Globus pallidus (tissue), 1 donor: ENCODE measurements around the gene SDHAF1.
A peak's percentile ranks its signal among the peaks of the same experiment; 100 is the strongest.

ENCODE experiments used
- DNase-seq: peaks from one replicate; pipeline ENCODE4 v3.0.0-alpha.2; 2015; ENCODE audit warnings: low spot score

The SDHAF1 gene

DNA sequence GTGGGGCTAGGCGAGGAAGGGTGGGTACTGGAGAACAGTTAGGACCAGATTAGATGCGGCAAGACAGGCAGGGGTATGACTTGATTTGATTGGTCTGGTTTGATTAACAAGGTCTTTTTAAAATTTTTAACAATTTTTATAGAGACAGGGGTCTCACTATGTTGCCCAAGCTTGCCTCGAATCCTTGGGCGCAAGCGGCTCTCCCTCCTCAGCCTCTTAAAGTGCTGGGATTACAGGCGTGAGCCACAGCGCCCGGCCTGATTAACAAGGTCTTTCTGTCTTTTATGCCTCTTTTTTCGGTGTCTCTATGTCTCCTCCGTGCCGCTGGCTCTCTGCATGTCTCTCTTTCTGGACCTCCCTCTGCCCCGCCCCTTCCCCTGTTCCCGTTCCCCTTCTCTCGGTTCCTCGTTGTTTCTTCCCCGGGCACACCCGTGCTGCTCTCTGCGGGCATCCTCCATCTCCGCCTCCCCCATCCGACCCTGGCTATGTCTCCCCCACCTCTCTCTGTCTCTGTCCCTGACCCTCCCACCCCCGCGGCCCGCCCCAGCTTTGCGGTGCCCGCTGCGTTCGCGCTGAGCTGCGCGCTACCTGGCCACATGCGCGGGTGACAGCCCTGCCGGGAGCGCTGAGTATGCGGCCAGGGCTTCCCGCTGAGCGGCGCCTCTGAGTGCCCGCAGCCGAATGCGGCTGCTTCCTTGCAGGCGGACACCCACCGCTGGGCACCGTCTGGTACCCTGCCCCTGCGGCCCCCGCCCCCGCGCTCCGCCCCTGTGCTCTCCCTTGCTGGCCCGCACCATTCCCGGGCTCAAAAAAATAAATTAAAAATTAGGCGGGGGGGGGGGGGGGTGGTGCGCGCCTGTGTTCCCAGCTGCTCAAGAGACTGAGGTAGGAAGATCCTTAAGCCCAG, 8.1 kb upstream of the SDHAF1 start:
- no peak for DNase-seq

DNA sequence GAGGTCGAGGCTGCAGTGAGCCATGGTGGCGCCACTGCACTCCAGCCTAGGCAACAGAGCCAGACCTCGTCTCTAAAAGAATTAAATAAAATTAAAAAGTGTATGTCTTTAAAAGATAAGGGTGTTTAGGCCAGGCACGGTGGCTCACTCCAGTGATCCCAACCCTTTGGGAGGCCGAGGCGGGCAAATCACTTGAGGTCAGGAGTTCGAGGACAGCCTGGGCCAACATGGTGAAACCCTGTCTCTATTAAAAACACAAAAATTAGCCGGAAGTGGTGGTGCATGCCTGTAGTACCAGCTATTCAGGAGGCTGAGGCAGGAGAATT, 7.5 kb upstream of the SDHAF1 start:
- DNase-seq = no peak

DNA sequence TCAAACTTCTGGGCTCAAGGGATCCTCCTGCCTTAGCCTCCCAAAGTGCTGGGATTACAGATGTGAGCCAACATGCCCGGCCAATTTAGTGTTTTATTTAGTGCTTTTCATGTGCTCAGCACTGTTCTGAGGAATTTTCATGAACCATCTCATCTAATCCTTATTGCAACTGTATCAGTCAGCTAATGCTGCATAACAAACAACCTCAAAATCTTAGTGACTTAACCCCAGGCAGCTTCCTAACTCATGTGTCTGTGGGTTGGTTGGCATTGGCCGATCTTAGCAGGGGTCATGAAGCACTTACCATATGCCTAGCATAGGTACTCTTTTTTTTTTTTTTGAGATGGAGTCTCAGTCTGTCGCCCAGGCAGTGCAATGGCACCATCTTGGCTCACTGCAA, 6.2 kb upstream of the SDHAF1 start:
- DNase-seq = no peak

DNA sequence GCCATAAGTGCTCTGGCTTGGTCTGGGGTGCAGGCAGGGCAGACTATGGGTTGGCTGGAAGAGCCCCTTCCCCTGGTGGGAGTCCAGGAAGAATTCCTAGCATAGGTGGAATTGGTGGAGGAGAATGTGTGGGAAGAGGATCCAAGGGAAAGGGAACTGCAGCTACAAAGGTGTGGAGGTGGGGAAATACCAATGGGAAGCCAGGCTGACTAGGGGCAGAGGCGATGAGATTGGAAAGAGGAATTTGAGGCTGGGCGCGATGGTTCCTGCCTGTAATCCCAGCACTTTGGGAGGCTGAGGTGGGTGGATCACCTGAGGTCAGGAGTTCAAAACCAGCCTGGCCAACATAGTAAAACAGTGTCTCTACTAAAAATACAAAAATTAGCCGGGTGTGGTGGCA, 4.8 kb upstream of the SDHAF1 start:
- no peak for DNase-seq

DNA sequence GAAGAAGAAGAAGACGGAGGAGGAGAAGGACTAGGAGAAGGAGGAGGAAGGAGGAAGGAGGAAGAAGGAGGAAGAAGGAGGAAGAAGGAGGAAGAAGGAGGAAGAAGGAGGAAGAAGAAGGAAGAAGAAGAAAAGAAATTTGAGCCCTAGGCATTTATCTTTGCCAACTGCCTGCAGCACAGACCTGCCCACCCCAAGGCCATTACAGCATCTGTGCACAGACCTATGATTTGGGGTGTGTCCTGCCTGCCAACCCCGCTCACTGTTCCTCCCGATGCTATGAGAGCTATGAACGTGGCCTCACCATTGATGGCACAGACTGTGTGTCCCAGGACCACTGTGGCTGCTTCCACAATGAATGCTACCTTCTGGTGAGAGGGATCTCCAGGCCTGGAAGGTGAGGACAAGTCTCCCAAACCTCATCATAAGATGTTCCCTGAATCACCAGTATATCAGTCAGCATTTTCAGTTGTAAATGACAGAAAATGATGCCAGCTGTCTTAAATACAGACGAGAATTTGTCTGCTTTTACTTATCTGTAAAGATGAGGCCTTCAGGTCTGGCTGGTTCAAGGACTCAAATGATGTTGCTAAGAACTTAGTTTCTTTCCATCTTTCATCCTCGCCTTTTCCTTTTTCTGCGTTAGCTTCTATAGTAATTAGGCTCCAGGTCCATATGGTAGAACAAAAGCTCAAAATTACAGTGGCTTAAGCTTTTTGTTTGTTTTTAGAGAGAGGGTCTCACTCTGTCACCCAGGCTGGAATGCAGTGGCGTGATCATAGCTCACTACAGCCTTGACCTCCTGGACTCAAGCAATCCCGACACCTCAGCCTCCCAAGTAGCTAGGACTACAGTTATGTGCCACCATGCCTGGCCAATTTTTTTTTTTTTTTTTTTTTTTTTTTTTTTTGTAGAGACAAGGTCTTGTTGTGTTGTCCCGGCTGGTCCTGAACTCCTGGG, 3.9 kb upstream of the SDHAF1 start:
- no peak for DNase-seq

DNA sequence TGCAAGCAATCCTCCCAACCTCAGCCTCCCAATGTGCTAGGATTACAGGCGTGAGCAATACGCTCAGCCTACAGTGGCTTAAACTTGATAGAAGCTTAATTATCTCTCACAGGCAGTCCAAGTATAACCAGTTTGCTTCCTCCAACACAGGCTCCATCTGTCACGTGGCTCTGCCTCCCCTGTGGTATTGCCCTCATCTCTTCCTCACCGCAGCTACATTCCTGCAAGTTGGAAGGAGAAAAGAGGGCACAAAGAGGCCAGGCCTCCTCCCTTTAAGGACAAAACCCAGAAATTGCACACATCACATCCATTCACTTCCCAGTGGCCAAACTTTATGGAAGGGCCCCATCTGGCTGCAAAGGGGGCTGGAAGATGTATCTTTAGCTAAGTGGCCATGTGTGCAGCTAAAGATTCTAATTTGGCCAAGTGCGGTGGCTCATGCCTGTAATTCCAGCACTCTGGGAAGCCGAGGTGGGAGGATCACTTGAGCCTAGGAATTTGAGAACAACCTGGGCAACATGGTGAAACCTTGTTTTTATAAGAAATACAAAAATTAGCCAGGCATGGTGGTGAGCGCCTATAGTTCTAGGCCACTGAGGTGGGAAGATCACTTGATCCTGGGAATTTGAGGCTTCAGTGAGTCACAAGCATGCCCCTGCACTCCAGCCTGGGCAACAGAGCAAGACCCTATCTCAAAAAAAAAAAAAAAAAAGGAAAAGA, 3.1 kb upstream of the SDHAF1 start:
- DNase-seq = no peak

DNA sequence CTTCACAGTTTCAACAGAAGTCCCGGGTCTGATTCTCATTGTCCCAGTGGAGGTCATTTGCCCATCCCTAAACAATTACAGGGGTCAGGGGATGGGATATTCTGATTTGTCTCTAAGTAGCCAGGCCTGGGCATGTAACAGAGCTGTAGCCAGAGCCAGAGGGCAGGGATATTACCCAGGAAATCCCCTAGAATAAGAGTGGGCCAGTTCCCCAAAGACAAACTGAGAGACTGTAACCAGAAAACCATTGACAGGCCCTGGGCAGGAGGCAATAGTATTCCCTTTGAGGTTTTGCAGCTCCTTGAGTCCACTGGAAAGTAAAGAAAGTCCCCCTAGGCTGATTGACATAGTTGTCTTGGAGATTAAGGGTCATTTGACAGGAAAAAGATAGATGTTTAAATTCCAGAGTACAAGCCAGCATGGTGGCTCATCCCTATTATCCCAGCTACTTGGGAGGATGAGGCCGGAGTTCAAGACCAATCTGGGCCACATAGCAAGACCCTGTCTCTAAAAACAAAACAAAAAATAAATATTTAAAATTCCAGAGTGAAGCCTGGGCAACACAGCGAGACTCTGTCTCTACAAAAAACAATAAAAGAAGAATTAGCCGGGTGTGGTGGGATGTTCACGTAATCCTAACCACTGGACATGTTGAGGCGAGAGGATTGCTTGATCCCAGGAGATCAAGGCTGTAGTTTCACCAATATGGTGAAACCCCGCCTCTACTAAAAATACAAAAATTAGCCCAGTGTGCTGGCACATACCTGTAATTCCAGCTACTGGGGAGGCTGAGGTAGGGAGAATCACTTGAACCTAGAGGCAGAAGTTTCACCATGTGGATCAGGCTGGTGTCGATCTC, 1.9 kb upstream of the SDHAF1 start:
- DNase-seq = no peak

DNA sequence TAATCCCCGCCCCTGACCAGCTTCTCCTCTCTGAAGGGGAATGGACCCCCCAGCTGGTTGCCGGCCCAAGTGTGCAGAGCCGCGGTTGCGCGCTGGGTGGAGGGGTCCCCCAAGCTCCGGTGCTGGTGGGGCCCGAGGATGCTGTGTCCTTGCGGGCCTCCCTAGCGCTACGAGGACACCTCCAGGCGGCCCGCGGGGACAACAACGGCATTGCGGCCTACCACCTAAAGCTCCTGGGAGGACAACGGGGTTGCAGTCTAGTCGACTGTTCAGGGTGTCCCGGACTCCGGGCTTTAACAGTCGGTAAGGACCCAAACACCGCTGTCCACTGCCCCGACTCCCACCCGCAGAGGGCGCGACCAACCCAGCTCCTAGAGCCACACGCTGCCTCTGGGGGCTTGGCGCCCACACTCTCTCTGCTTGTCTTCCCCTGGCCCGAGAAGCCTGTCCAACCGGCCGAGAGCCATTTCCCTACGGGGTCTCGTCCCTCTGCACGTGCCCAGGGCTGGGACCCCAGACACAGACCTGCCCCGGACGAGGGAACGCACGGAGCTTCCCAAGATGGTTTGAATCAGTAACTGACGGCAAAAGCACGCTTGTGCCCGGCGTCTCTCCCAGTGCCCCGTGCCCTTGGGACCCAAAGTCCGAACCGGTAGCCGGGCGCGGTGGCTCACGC, 927 bp upstream of the SDHAF1 start:
- DNase-seq = no peak

DNA sequence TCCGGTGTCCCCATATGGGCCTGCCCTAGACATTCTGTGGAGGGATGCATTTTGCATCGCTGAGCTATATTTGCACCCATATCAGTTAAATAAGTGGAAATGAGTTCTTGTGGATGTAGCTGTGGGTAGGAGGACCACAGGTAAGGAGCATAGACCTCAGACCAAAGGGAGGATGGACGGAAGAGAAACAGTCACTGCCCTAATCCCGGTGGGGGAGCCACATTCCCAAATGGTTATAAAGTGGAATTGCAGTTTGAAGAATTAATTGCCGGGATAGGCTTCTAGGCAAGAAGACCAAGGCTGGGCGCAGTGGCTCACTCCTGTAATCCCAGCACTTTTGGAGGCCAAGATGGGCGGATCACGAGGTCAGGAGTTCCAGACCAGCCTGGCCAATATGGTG, 1.8 kb downstream of the SDHAF1 start:
- DNase-seq = no peak

DNA sequence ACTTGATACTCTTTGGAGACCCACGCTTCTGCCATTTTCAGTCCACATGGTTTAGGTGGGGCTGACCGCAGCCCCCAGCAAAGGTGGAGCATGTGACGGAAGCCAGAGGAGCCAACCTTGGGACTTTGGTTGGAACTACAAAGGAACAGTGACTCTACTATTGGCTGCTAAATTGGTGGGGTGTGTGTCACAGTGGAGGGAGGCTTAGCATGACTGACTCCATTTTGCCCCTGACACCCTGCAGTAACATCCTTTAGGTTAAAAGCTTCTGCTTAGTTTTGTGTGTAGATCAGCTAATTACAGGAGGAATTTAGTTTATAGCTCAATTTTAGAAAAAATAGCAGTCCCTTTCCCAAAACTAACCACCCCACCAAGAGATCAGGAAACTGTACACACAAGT, 6.6 kb downstream of the SDHAF1 start:
- no peak for DNase-seq

DNA sequence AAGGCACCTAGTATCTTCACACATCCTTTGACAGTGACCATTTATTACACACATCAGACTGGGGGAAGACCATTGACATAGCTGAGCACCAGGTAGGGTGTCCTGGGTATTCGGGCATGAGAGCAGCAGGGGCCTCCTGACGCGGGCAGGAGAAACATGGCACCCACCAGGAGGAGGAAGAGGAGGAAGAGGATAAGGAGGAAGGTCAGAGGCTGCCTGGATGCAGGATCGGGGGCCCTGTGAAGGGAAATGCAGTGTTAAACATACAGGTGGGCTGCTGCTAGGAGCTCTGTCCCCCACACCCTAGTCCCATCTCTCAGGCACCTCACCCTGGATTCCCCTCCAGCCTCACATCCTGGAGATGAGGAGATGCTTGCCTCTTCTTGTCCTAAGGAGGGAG, 8.3 kb downstream of the SDHAF1 start:
- DNase-seq = no peak

DNA sequence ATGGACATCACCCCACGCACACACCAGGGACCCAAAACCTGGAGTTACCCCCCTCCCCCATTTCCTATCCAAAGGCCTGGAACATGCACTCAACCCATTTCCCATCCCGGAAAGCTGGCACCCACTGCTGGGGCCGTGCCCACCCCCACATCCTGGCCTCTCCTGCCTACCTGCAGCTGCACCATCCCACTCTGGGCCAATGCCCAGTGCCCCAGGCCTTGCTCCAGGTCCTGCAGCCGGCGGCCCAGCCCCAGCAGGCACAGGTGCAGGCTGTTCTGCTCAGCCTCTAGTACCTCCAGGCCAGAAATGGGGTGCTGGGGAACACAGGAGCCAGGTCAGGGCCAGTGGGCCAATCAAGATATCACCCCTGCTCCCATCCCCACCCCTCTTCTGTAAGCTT, 12.0 kb downstream of the SDHAF1 start:
- no peak for DNase-seq

DNA sequence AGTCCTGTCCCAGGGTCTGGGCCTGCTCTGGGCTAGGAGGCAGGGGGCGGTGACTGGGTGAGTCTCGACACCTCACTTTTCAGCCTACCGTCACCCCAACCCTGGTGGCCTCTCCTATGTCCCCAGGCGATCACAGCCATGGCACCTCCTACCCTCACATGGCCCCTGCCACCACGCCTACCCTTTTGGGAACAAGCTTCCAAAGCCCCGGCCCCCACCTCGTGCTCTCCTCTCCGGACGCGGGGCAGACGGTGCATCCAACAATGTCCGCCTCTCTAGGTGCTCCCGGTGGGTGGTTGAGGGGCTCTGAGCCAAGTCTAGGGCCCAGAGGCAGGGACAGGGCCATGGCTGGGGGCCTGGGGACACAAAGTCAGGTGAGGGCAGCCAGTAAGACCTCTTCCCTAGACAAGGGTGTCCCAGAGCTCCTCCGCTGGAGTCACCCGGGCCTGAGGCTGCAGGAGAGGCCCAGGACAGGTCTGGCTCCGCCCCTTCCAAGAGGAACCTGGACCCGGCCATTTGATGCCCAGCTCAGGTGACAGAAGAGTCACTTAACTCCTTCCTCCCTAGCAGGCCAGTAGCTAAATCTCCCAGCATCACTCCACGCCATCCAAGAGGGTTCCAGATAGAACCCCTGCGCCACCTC, 13.5 kb downstream of the SDHAF1 start, which contains the start of gene SYNE4:
Gene SYNE4 (minus strand): TSS at position 478 of the 643 bp plus-strand sequence. CDS start 132 bp downstream, at position 346.
- no peak for DNase-seq

DNA sequence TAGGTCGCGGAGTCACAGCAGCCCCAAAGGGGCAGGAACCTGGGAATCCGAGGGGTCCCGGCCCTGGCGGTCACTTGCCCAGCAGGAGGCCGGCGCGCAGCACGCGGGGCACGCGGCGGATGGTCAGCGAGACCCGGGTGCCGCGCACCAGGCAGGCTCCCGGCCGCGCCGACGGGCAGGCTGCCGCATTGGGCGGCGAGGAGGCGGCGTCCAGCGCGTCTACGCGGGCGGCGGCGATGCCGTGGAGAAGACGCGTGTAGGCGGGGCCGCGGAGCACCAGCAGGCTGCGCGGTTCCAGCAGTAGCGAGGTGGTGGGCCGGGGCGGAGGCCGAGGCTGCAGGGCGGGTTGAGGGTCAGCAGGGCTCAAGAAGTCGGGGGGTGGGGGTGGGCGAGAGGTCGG, 14.2 kb downstream of the SDHAF1 start:
- DNase-seq = no peak

DNA sequence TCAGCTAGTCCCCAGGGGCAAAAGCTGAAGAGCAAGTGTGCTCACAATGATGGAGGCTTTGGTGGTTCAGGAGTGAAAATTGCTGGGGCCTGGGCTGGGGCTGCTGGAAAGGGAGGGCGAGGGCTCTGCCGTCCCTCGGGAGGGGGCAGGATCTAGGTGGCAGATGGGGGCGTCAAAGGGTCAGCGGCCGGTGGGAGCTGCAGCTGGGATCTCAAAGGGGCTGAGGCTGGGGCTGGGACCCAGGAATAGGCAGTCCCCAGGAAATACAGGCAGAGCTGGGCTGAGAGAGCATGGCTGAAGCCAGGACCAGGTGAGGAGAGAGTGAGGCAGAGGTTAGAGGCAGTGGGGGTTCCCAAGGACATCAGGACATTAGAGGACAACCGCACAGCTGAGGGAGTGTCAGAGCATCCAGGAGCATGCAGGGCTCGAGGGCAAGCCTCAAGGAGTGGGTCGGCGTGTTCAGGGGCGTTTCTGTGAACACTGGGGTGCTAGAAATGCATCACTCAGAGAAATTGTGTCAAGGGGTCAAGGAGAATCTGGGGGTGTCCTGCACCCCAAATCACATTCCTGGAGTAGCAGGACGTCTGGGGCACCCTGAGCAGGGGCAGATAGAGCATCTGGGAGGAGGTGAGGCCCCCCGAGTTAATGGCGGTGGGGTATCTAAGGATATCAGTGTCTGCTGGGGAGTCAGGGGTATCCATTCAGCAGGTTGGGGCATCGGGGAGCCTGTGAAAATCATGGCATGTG, 14.8 kb downstream of the SDHAF1 start:
- DNase-seq = no peak

DNA sequence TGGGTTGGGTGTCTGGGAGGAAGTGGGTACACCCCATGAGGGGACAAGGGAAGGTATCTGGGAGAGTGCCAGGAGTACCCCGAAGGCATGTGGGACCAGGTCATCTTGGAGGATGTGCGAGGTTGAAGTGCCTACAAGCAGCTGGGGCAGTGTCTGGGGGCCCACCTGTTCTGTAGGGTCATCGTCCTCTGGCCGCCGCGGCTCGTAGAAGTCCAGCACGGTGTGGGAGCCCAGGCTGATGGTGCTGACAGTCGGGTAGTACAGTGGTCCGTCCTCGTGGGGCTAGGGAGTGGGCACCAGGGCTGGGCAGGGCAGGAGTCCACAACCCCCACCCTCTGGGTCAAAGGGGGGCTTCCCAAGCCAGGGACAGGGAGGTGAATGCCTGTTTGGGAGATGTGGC, 15.4 kb downstream of the SDHAF1 start:
- no peak for DNase-seq

DNA sequence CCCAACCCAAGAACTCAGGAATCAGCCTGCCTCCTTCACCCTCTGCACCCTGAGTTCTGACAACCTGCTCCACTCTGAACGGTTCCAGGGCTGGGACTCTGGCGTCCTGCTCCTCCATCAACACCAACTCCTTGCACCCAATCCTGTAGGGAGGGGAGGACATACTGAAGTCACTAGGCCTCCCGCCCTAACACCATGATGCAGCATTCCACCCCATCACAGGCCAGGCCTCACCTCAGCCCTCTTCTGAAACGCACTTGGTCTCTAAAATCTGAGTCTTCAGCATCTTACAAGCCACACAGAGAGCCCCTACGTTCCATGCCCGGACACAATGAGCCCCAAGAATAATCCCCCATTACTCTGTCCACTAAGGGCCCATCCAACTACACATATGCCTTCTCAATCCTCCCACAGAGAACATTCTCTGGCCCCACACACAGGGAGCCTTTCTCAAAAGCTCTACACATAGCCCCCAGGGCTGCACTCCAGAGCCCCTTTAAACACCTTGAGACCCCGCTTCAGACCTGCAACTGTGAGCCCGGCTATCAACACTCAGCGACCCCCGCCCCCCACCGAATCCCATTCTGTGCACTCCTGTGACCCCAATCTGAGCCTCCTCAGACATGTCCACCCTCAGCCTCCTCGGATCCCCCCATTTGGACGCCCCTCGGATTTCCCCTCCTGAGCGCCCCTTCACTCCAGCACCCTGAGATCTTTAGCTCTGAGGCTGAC, 18.5 kb downstream of the SDHAF1 start:
- DNase-seq = no peak

DNA sequence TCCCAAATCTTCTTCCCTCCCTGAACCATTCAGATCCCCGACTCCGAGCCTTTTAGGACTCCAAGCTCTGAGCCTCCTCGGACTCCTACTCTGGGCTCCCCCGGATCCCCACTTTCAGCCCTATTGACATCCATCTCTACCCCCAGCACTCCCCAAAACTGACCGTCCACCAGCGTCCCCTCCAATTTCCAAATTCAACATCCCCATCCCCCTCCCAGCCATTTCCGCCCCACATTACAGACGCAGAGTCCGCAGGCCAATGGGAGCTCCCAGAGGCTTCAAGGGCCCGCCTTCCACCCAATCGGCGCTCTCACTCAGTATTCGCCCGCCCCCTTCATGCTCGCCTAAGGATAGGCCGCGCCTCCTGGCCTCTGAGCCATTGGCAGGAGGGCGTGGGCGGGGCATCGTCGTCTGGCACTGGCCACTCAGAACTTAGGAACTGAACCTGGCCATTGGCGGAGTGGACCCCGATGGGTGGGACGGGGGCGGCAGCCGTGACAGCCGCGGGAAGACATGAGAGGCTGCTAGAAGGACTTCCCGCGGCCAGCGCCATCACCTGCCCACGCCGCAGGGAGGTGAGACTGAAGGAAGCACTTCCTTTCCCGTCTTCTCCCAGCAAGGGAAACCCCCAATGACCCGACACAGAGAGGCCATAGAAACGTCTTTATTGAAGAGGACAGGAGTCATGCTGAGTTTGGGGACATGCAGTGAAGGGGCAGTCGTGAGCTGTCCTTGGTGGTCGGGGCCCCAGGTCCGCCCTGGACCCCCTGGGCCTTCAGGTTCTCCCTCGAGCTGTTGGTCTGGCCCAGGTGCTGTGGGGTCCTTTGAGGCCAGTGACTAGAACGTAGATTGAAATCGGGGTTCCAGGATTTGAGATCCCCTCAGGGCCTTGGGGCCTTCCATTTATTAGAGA, 19.3 kb downstream of the SDHAF1 start, which contains the start of gene ALKBH6:
Gene ALKBH6 (minus strand): TSS at position 202 of the 913 bp plus-strand sequence. CDS start 816 bp downstream, outside the sequence.
- peak; percentile 99 for DNase-seq
